Choroid plexus epithelial cell (primary cell): ENCODE results near the gene SORBS1.

Source experiments
- DNase-seq: peaks from one replicate; pipeline ENCODE4 v3.0.0-alpha.2; 2010; ENCODE audit warnings: low read depth
- H3K4me3 ChIP-seq: 2 replicates; pipeline ENCODE4 v1.5.1; 2011; ENCODE audit warnings: low read depth, mild to moderate bottlenecking, control low read depth, low read length, moderate library complexity
- CTCF ChIP-seq: conservative IDR thresholded peaks from 2 replicates; pipeline ENCODE4 v1.5.1; 2011; ENCODE audit warnings: low read depth, mild to moderate bottlenecking, control low read depth, inconsistent platforms, low read length, moderate library complexity

The SORBS1 gene

GRCh38 chr10:95445223-95445836 lies 115.8 kb downstream of the SORBS1 start:
- no peak overlapping the region for H3K4me3 ChIP-seq
- peak; percentile 50 for DNase-seq
- no peak for TF ChIP-seq CTCF

DNA sequence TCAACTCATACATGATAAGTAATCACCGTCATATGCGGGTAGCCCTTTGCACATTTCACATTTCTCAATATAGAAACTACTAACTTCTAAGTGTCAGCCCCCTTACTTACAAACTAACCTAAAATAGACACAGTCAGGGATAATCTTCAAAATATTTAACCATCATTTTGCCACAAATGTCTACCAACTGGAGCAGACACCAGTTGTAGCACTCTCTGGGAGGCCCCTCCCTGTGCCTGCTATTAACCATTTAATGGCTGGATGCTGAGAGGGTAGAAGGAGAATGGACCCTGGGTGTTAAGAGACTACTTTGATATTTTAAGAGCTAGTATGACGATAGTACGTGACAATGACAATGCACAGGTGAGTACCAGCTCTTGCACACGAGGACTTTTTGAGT lies 116.4 kb downstream of the SORBS1 start:
- no peak for TF ChIP-seq CTCF
- no peak for DNase-seq
- no peak overlapping the region for H3K4me3 ChIP-seq

DNA sequence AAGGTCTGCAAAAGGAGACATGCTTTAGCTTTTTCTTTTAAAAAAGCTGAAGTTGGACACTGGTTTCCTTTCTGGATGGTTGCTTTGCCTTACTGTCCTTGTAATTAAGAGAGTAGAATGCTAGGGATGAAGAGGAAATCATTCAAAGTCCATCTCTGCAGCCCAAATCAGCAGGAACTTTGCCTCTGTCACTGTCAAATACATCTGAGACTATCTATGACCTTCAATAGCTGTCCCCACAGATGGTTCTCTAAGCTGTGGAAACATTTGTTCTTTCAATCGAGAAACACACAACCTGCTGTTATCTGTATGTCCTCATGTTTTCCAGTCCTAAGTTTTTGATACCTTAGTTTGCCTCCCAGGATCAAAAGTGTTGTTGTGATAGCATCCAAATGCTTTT lies 117.5 kb downstream of the SORBS1 start:
- DNase-seq: no peak
- no peak for TF ChIP-seq CTCF
- no peak overlapping the region for H3K4me3 ChIP-seq

DNA sequence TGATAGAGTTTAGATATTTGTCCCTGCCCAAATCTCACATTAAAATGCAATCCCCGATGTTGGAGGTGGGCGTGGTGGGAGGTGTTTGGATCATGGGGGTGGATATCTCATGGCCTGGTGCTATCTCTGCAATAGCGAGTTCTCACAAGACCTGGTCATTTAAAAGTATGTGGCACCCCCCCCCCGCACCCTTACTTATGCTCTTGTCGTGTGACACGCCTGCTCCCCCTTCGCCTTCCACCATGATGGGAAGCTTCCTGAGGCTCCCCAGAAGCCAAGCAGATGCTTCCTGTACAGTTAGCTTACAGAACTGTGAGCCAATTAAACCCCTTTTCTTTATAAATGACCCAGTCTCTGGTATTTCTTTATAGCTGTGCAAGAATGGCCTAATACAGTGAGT lies 118.8 kb downstream of the SORBS1 start:
- no peak overlapping the region for H3K4me3 ChIP-seq
- no peak for DNase-seq
- TF ChIP-seq CTCF: no peak

DNA sequence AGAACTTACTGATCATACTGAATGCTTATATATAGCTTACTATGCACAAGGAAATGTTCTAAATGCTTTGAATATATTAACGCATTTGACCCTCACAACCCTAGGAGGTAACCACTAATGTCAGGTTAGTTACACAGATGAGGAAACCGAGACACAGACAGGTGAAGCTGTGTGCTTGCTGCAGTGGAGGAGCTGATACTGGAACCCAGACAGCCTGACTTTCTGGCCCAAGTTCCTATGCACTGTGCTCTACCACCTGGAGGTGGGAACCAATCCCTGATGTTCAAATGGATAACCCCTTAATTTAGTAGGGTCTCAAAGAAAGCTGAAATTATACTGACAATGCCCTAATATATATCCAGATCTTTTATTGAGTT lies 119.6 kb downstream of the SORBS1 start:
- H3K4me3 ChIP-seq: no peak overlapping the region
- no peak for TF ChIP-seq CTCF

DNA sequence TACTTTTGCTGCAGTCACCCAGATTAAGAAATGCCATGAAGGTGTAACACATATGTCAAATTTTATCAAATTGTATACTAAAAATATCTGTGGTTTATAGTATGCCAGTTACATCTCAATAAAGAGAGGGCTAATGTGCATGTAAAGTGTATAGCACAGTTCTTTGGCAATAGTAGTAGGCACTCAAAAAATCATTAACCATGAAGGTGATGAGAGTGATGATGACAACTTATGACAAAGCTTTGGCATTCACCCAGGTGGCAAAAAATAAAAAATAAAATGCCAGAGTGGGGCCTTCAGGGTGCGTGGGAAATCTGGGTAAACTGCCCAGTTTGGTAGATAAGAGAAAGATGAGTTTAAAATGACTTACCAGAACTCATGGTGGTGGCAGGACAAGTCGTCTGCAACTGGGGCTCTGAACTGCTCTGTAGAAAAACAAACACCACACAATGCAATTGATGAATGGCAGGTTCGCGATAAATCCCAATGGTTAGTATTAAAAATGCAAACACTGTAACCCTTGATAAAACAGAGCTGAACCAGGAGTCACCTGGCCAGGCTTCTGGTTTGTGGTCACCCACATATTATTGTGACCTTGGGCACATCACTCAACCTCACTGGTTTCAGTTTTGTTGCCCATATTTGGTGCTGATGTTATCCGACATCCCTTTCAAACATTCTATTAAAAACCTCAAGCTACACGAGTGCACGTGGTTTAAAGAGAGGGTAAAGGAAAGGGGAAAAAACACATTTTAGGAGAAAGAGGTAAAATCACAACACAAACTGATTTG lies 120.2 kb downstream of the SORBS1 start:
- no peak for DNase-seq
- H3K4me3 ChIP-seq: no peak overlapping the region
- TF ChIP-seq CTCF: no peak

More for the DNA sequence above, 119.6 kb downstream of the SORBS1 start:
- DNase-seq: no peak
